Measurements from ENCODE around the gene UROS.

DNA sequence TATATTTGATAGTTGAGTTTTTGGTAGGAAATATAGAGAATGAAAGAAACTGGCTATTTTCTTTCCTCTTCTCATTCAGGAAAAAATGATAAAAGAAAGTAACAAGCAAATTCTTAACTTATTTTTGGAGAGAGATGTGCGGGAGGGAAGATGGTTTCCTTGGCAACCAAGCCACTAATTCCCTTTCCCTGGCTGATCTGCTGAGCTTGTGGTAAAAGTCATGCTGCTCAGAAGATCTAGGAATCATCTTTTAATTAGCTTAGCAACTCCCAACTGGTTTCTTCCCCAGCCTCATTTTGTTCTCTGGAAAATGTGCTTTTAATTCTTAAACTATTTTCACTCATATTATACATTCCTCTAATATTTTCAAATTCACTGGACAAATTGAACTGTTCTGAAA lies 11.8 kb downstream of the UROS start:
- TF ChIP-seq, protein P1, sequence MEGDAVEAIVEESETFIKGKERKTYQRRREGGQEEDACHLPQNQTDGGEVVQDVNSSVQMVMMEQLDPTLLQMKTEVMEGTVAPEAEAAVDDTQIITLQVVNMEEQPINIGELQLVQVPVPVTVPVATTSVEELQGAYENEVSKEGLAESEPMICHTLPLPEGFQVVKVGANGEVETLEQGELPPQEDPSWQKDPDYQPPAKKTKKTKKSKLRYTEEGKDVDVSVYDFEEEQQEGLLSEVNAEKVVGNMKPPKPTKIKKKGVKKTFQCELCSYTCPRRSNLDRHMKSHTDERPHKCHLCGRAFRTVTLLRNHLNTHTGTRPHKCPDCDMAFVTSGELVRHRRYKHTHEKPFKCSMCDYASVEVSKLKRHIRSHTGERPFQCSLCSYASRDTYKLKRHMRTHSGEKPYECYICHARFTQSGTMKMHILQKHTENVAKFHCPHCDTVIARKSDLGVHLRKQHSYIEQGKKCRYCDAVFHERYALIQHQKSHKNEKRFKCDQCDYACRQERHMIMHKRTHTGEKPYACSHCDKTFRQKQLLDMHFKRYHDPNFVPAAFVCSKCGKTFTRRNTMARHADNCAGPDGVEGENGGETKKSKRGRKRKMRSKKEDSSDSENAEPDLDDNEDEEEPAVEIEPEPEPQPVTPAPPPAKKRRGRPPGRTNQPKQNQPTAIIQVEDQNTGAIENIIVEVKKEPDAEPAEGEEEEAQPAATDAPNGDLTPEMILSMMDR (IDR thresholded peaks at IDR 0.05; ENCODE audit: borderline replicate concordance, extremely low read depth, low read length, poor library complexity, severe bottlenecking) = no peak
- TF ChIP-seq EZH2 (IDR thresholded peaks at IDR 0.05; ENCODE audit: borderline replicate concordance, low read depth, low read length, severe bottlenecking) = no peak
